Neural cell (in vitro differentiated cells): ENCODE measurements around the gene KIAA0513. TPM values are rescaled to one million over a fixed set of nuclear protein-coding genes. Genes with fewer than 3 reads are reported as not detected.

ENCODE experiments used
- H2AFZ ChIP-seq: fragments of 200-600, 300-800 bp; sonication (generic), shearing (Covaris generic); 2 replicates; pipeline ENCODE4 v1.6.0; 2014; ENCODE audit warnings: low read depth, mild to moderate bottlenecking, antibody characterized with exemption, low read length, moderate library complexity
- H3F3A ChIP-seq: fragments of 200-600 bp; shearing (Covaris generic); 2 replicates; pipeline ENCODE4 v1.6.1; 2016; ENCODE audit warnings: mild to moderate bottlenecking, moderate library complexity, mixed read lengths, antibody characterized with exemption, low read length; ENCODE audit not compliant: insufficient read depth, poor library complexity, severe bottlenecking
- H3K27ac ChIP-seq: fragments of 200-600, 300-800 bp; sonication (generic), shearing (Covaris generic); 2 replicates; pipeline ENCODE4 v1.5.1; 2014; ENCODE audit warnings: mild to moderate bottlenecking, low read length, moderate library complexity
- H3K27me3 ChIP-seq: fragments of 300-800, 200-600 bp; sonication (generic), shearing (Covaris generic); 2 replicates; pipeline ENCODE4 v1.6.0; 2014; ENCODE audit warnings: mild to moderate bottlenecking, low read depth, low read length, moderate library complexity; ENCODE audit not compliant: insufficient read depth
- H3K36me3 ChIP-seq: fragments of 300-800, 200-600 bp; sonication (generic), shearing (Covaris generic); 2 replicates; pipeline ENCODE4 v1.5.1; 2014; ENCODE audit warnings: mild to moderate bottlenecking, antibody characterized with exemption, low read length, moderate library complexity; ENCODE audit not compliant: insufficient read depth
- H3K4me2 ChIP-seq: fragments of 300-800, 200-600 bp; sonication (generic), shearing (Covaris generic); 2 replicates; pipeline ENCODE4 v1.6.0; 2014; ENCODE audit warnings: mild to moderate bottlenecking, low read length
- H3K4me3 ChIP-seq: fragments of 300-800, 200-600 bp; sonication (generic), shearing (Covaris generic); 2 replicates; pipeline ENCODE4 v1.5.1; 2014; ENCODE audit warnings: mild to moderate bottlenecking, low read length, moderate library complexity
- H3K79me2 ChIP-seq: fragments of 200-600 bp; shearing (Covaris generic); replicated peaks from 2 replicates; pipeline ENCODE4 v1.6.0; 2014; ENCODE audit warnings: mild to moderate bottlenecking, low read length, moderate library complexity; ENCODE audit not compliant: insufficient read depth
- H3K9ac ChIP-seq: fragments of 300-800, 200-600 bp; sonication (generic), shearing (Covaris generic); 2 replicates; pipeline ENCODE4 v1.6.1; 2016; ENCODE audit warnings: mild to moderate bottlenecking, low read length, mixed read lengths
- H3K9me2 ChIP-seq: fragments of 200-600 bp; shearing (Covaris generic); 2 replicates; pipeline ENCODE4 v1.6.1; 2016; ENCODE audit warnings: mild to moderate bottlenecking, low read length, mixed read lengths; ENCODE audit not compliant: insufficient read depth
- H3K9me3 ChIP-seq: fragments of 200-600, 300-800 bp; sonication (generic), shearing (Covaris generic); 2 replicates; pipeline ENCODE4 v1.6.1; 2016; ENCODE audit warnings: mild to moderate bottlenecking, mixed run types, low read length, moderate library complexity, mixed read lengths
- H4K20me1 ChIP-seq: fragments of 200-600 bp; shearing (Covaris generic); 2 replicates; pipeline ENCODE4 v1.6.1; 2016; ENCODE audit warnings: mild to moderate bottlenecking, mixed run types; ENCODE audit not compliant: insufficient read depth
- CTCF ChIP-seq: fragments of 450-650 bp; IDR thresholded peaks from 2 replicates; pipeline ENCODE4 v1.5.1; 2014; ENCODE audit warnings: antibody characterized with exemption, mild to moderate bottlenecking, moderate library complexity; ENCODE audit not compliant: poor library complexity, severe bottlenecking
- EP300 ChIP-seq: fragments of 450-650 bp; conservative IDR thresholded peaks from 2 replicates; pipeline ENCODE4 v1.6.1; 2014; ENCODE audit warnings: antibody characterized with exemption, mild to moderate bottlenecking, moderate library complexity; ENCODE audit not compliant: poor library complexity, severe bottlenecking
- EZH2 ChIP-seq: fragments of 200-600, 300-800 bp; shearing (Covaris generic), sonication (generic); IDR thresholded peaks from 2 replicates; pipeline ENCODE4 v1.6.1; 2014; ENCODE audit warnings: antibody characterized with exemption, low read length, borderline replicate concordance, mild to moderate bottlenecking; ENCODE audit not compliant: insufficient read depth, poor library complexity, severe bottlenecking
- MXI1 ChIP-seq: fragments of 450-650 bp; conservative IDR thresholded peaks from 2 replicates; pipeline ENCODE4 v1.6.1; 2014; ENCODE audit warnings: antibody characterized with exemption, mild to moderate bottlenecking; ENCODE audit not compliant: poor library complexity, severe bottlenecking
- POLR2AphosphoS5 ChIP-seq: IDR thresholded peaks from 2 replicates; pipeline ENCODE4 v1.6.1; 2012
- RAD21 ChIP-seq: fragments of 450-650 bp; conservative IDR thresholded peaks from 2 replicates; pipeline ENCODE4 v1.6.1; 2014; ENCODE audit warnings: antibody characterized with exemption, mild to moderate bottlenecking, moderate library complexity
- REST ChIP-seq: IDR thresholded peaks from 2 replicates; pipeline ENCODE4 v1.6.1; 2012; ENCODE audit warnings: borderline replicate concordance
- SMC3 ChIP-seq: fragments of 450-650 bp; conservative IDR thresholded peaks from 2 replicates; pipeline ENCODE4 v1.6.1; 2014; ENCODE audit warnings: antibody characterized with exemption, mild to moderate bottlenecking, moderate library complexity; ENCODE audit not compliant: poor library complexity
- TAF1 ChIP-seq: IDR thresholded peaks from 2 replicates; pipeline ENCODE4 v1.6.1; 2012; ENCODE audit warnings: low read depth
- polyA plus RNA-seq: library from polyadenylated mRNA; depleted of rRNA; stranded (reverse); fragments of >200 nt; gene quantifications from 2 replicates; pipeline ENCODE4 v1.2.3, GENCODE V29; 2014

The KIAA0513 gene
- polyA plus RNA-seq, 1 donor from 2014 or later = 18.9 TPM

- Histone ChIP-seq H3K27me3 (no peaks in the 10 kb centered on the region), H3K9ac (no peak overlapping the region), H3K27ac (no peak overlapping the region), H4K20me1 (no peaks in the 10 kb centered on the region), H3K36me3 (no peaks in the 10 kb centered on the region), H3F3A (no peaks in the 10 kb centered on the region), H3K4me3 (no peak overlapping the region), H3K79me2 (no peaks in the 10 kb centered on the region), H3K9me3 (no peaks in the 10 kb centered on the region), H3K9me2 (no peaks in the 10 kb centered on the region), H3K4me2 (no peak overlapping the region), H2AFZ (no peak overlapping the region)
- TF ChIP-seq POLR2AphosphoS5 (no peak), TAF1 (no peak), SMC3 (no peak), MXI1 (no peak), RAD21 (no peak)
Measured at GRCh38 chr16:85111184-85111583, 83.6 kb downstream of the KIAA0513 start.

- H3K4me2 ChIP-seq = no peak within 1 kb of the TSS
- H3F3A ChIP-seq = no peaks in the 10 kb centered on the region
- H4K20me1 ChIP-seq = no peaks in the 10 kb centered on the region
- no peaks in the 10 kb centered on the region for H3K9me2 ChIP-seq
- no peaks in the 10 kb centered on the region for H3K9me3 ChIP-seq
- H3K27me3 ChIP-seq = no peaks in the 10 kb centered on the region
- no peaks in the 10 kb centered on the region for H3K79me2 ChIP-seq
- H2AFZ ChIP-seq = no peak within 1 kb of the TSS
- H3K27ac ChIP-seq = no peak within 1 kb of the TSS
- no peak within 1 kb of the TSS for H3K4me3 ChIP-seq
- no peak for TF ChIP-seq REST
- no peak for TF ChIP-seq SMC3
- TF ChIP-seq POLR2AphosphoS5 = no peak
- TF ChIP-seq RAD21 = no peak
- TF ChIP-seq CTCF = no peak
- H3K36me3 ChIP-seq = no peaks in the 10 kb centered on the region
- no peak within 1 kb of the TSS for H3K9ac ChIP-seq
Measured at GRCh38 chr16:85112364-85112763, 84.8 kb downstream of the KIAA0513 start, which contains the start of gene CIBAR2. CIBAR2 (minus strand) TSS chr16:85112472; CDS start chr16:85112352, 120 bp downstream.

GRCh38 chr16:85113168-85113733, 85.7 kb downstream of the KIAA0513 start:
- H3K9ac ChIP-seq = no peak overlapping the region
- H3K4me2 ChIP-seq = no peak overlapping the region
- no peaks in the 10 kb centered on the region for H3K36me3 ChIP-seq
- H4K20me1 ChIP-seq = no peaks in the 10 kb centered on the region
- no peak overlapping the region for H3K4me3 ChIP-seq
- no peaks in the 10 kb centered on the region for H3K79me2 ChIP-seq
- no peaks in the 10 kb centered on the region for H3F3A ChIP-seq
- TF ChIP-seq REST = no peak
- no peak for TF ChIP-seq POLR2AphosphoS5
- TF ChIP-seq EP300 = no peak
- no peak for TF ChIP-seq TAF1
- no peak for TF ChIP-seq SMC3
- no peak for TF ChIP-seq CTCF
- TF ChIP-seq RAD21 = no peak
- no peak for TF ChIP-seq EZH2
- no peak for TF ChIP-seq MXI1
- no peak overlapping the region for H2AFZ ChIP-seq
- no peak overlapping the region for H3K27ac ChIP-seq
- no peaks in the 10 kb centered on the region for H3K9me3 ChIP-seq
- H3K9me2 ChIP-seq = no peaks in the 10 kb centered on the region
- H3K27me3 ChIP-seq = no peaks in the 10 kb centered on the region
